Epithelial cell of alveolus of lung (primary cell): ENCODE measurements around the gene PATE1. TPM values are rescaled to one million over a fixed set of nuclear protein-coding genes. Genes with fewer than 3 reads are reported as not detected.

ENCODE experiments used
- total RNA-seq: library from RNA; depleted of rRNA; stranded (reverse); fragments of >200 nt; gene quantifications from 2 replicates; pipeline ENCODE4 v1.2.1, GENCODE V29; 2015

Gene PATE1
- not detected in 2 replicates for total RNA-seq

GRCh38 chr11:125745979-125746378 is at the start of gene PATE1:
TSS of gene PATE1 (plus strand) at chr11:125746279. CDS start at chr11:125746305, 26 bp downstream.

GRCh38 chr11:125778728-125779127 is 32.6 kb downstream of the PATE1 start, which contains the start of gene PATE2:
TSS of gene PATE2 (minus strand) at chr11:125778828. CDS start at chr11:125778773, 55 bp downstream.

GRCh38 chr11:125787827-125788226 is 41.7 kb downstream of the PATE1 start, which contains the start of gene PATE3:
TSS of gene PATE3 (plus strand) at chr11:125788127. CDS start at chr11:125788152, 25 bp downstream.

Other genes with a start within 250 kb of the PATE1 start
- gene EI24, start 176.8 kb upstream of the PATE1 start, total RNA-seq: 93.3 and 107 TPM in 2 replicates
- gene STT3A, start 153.4 kb upstream of the PATE1 start, total RNA-seq: 78.6 and 248 TPM in 2 replicates
- 18.8 and 26.2 TPM in 2 replicates for gene CHEK1, start 121.1 kb upstream of the PATE1 start, total RNA-seq
- gene ACRV1, start 65.4 kb upstream of the PATE1 start, total RNA-seq: not detected in 2 replicates
- not detected in 2 replicates for gene PATE2, start 32.5 kb downstream of the PATE1 start, total RNA-seq
- gene PATE3, start 41.8 kb downstream of the PATE1 start, total RNA-seq: not detected in 2 replicates
- not detected in 2 replicates for gene PATE4, start 87.0 kb downstream of the PATE1 start, total RNA-seq
- gene HYLS1, start 141.4 kb downstream of the PATE1 start, total RNA-seq: 4.4 and 8.3 TPM in 2 replicates
- gene PUS3, start 156.9 kb downstream of the PATE1 start, total RNA-seq: 8.1 and 22.2 TPM in 2 replicates
- gene DDX25, start 158.2 kb downstream of the PATE1 start, total RNA-seq: not detected in 2 replicates
- gene VSIG10L2, start 199.8 kb downstream of the PATE1 start, total RNA-seq: not detected in 2 replicates